B cell (primary cell): Measurements from ENCODE around the gene KCNQ2.

ENCODE experiments used
- CTCF ChIP-seq: fragments of 200-600 bp; IDR thresholded peaks from one replicate; pipeline ENCODE4 v1.8.0; 2022; ENCODE audit warnings: antibody characterized with exemption, mild to moderate bottlenecking
- EZH2 ChIP-seq: IDR thresholded peaks from 2 replicates; pipeline ENCODE4 v1.6.1; 2012; ENCODE audit warnings: borderline replicate concordance, low read depth, mild to moderate bottlenecking, moderate library complexity, low read length; ENCODE audit not compliant: insufficient read depth, poor library complexity, severe bottlenecking

DNA sequence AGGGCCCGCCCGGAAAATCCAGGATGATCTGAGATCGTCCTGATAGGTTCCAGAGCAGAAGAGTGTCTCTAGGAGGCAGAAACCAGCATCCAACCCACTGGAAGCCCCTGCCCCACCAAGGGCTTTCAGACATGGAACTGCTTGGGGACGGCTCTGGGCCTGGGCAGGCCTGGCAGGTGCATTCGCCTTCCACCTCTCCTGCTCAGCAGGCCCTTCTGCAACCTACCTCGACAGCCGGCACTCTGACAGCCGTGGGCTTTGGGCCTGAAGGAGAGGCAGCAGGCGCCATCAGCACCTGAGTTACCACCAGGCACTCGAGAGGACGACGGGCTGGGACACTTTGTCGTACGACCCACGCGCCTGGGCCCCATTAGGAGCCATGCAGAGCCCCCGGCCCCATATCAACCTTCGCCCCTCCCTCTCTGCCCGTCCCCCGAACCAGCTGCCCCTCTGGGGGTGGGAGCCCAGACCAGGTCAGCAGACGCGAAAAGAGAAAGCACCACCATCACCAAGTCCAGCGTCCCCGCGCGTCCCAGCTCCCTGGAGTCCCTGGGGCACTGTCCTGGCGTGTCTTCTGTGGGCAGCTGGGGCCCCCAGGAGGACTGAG, 44.6 kb downstream of the KCNQ2 start:
- no peak for TF ChIP-seq CTCF
- no peak for TF ChIP-seq EZH2
